HepG2 (cell line): ENCODE measurements around the gene TAF1C. TPM values are rescaled to one million over a fixed set of nuclear protein-coding genes. Genes with fewer than 3 reads are reported as not detected.
A peak's percentile ranks its signal among the peaks of the same experiment; 100 is the strongest.

ENCODE experiments used
- ARNTL ChIP-seq: sonication (generic); formaldehyde crosslinking; IDR thresholded peaks from 2 replicates; pipeline ENCODE4 v1.4.0; 2020; ENCODE audit warnings: mild to moderate bottlenecking, missing genetic modification reagents
- FOXK1 ChIP-seq: sonication (generic); formaldehyde crosslinking; IDR thresholded peaks from 2 replicates; pipeline ENCODE4 v1.4.0; 2020; ENCODE audit warnings: low read depth, missing genetic modification reagents, borderline replicate concordance
- RCOR2 ChIP-seq: IDR thresholded peaks from 2 replicates; pipeline ENCODE4 v1.6.1; 2016; ENCODE audit warnings: missing biosample characterization, missing genetic modification reagents
- SMAD1 ChIP-seq: sonication (generic); formaldehyde crosslinking; IDR thresholded peaks from 2 replicates; pipeline ENCODE4 v1.4.0; 2020; ENCODE audit warnings: missing genetic modification reagents, low read depth, mild to moderate bottlenecking, borderline replicate concordance
- SOX13 ChIP-seq, 3 experiments: fragments of 450-650 bp in 1 of 3; sonication (generic) in 1 of 3; formaldehyde crosslinking in 1 of 3; IDR thresholded peaks in 2 of 3; conservative IDR thresholded peaks in 1 of 3; 2 replicates each; pipeline versions ENCODE4 v1.5.0 to v1.6.1; 2016 to 2020; ENCODE audit warnings: antibody characterized with exemption in 1 of 3, mild to moderate bottlenecking in 1 of 3, missing compliant biosample characterization in 1 of 3, missing genetic modification reagents in 1 of 3, moderate library complexity in 1 of 3
- TGIF2 ChIP-seq: IDR thresholded peaks from 2 replicates; pipeline ENCODE4 v1.6.1; 2016; ENCODE audit warnings: control low read depth, missing compliant biosample characterization
- ZBTB7A ChIP-seq: sonication (generic); formaldehyde crosslinking; IDR thresholded peaks from 2 replicates; pipeline ENCODE4 v1.8.0; 2022; ENCODE audit warnings: mild to moderate bottlenecking, missing genetic modification reagents
- ZC3H4 ChIP-seq: sonication (generic); formaldehyde crosslinking; IDR thresholded peaks from 2 replicates; pipeline ENCODE4 v1.4.0; 2020; ENCODE audit warnings: missing genetic modification reagents, borderline replicate concordance
- polyA plus RNA-seq, 8 experiments: library from polyadenylated mRNA; depleted of rRNA in 3 of 8; stranded (reverse) in 7 of 8; unstranded in 1 of 8; fragments of >200 nt; fragmentation: Illumina TruSeq in 4 of 8; extraction: Trizol in 4 of 8; gene quantifications; 2 replicates each; pipeline versions ENCODE4 v1.2.1 to v1.2.3, GENCODE V29; 2011 to 2016; ENCODE audit warnings: low read depth in 4 of 8, missing spikeins in 1 of 8, mixed read lengths in 1 of 8; ENCODE audit not compliant: insufficient read depth in 1 of 8
- total RNA-seq, 5 experiments: library from RNA; depleted of rRNA; stranded (reverse); fragments of >200 nt; fragmentation: Illumina TruSeq; extraction: Trizol; gene quantifications; 2 replicates each; pipeline ENCODE4 v1.2.3, GENCODE V29; 2016; ENCODE audit warnings: low read depth in 1 of 5
- TF ChIP-seq, protein P1 (sequence below): sonication (generic); formaldehyde crosslinking; IDR thresholded peaks from 2 replicates; pipeline ENCODE4 v1.8.1; 2023; ENCODE audit warnings: missing genetic modification reagents, inconsistent platforms, borderline replicate concordance
- TF ChIP-seq, protein P2 (sequence below): sonication (generic); formaldehyde crosslinking; IDR thresholded peaks from 2 replicates; pipeline ENCODE4 v1.4.0; 2020; ENCODE audit warnings: missing genetic modification reagents, low read depth, mild to moderate bottlenecking, borderline replicate concordance
- TF ChIP-seq, protein P3 (sequence below): sonication (generic); formaldehyde crosslinking; IDR thresholded peaks from 2 replicates; pipeline ENCODE4 v1.4.0; 2020; ENCODE audit warnings: mild to moderate bottlenecking, missing genetic modification reagents, borderline replicate concordance
- TF ChIP-seq, protein P4 (sequence below): sonication (generic); formaldehyde crosslinking; IDR thresholded peaks from 2 replicates; pipeline ENCODE4 v1.5.1; 2020; ENCODE audit warnings: missing genetic modification reagents, mild to moderate bottlenecking, borderline replicate concordance
- TF ChIP-seq, protein P5 (sequence below): sonication (generic); formaldehyde crosslinking; IDR thresholded peaks from 2 replicates; pipeline ENCODE4 v1.4.0; 2020; ENCODE audit warnings: mild to moderate bottlenecking, missing genetic modification reagents

TAF1C gene
- total and polyA plus RNA-seq, 2 of the 13 experiments (the other 11 are each of a cell fraction or from before 2014, with no cell fraction given) = 15.6 to 20.8 TPM

DNA sequence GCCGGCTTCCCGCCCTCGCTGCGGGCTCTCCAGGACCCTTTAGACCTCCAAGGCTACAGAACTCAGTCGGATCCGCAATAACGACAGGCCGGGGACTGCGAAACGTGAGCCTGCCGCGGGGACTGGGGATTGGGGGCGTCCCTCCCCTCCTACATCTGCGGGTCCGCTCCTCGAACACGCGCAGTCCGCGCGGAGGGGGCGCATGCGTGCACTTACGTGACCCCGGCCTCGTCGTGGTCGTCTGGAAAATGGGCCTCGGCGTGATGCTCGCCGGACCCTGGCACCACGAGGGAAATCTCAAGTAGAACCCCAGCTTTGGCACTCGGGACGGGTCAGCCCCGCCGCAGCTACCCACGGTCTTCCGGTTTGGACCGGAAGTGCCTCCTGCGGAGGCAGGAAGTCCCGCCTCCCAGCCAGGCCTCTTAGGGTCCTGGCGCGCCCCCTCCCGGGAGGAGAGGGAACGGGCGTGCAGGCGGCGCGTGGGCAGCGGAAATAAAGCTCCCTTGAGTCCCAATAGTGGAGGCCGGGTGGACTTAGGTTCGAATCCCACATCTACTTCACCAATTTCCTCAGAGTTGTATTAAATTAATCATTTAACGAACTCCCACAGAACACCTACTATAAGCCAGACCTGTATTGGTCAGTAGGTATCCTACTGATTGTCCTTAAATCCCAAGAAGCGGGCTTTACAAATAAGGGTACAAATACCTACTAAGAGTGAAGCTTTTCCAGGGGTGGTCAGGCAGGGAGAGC, at the start of gene TAF1C (continued):
- TF ChIP-seq, protein P1, sequence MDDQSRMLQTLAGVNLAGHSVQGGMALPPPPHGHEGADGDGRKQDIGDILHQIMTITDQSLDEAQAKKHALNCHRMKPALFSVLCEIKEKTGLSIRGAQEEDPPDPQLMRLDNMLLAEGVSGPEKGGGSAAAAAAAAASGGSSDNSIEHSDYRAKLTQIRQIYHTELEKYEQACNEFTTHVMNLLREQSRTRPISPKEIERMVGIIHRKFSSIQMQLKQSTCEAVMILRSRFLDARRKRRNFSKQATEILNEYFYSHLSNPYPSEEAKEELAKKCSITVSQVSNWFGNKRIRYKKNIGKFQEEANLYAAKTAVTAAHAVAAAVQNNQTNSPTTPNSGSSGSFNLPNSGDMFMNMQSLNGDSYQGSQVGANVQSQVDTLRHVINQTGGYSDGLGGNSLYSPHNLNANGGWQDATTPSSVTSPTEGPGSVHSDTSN (CRISPR knock-in tag) = 0 out of 2 replicates have a peak, but pooled peaks have one; percentile 83
- TF ChIP-seq ZBTB7A = no peak
- TF ChIP-seq, protein P2, sequence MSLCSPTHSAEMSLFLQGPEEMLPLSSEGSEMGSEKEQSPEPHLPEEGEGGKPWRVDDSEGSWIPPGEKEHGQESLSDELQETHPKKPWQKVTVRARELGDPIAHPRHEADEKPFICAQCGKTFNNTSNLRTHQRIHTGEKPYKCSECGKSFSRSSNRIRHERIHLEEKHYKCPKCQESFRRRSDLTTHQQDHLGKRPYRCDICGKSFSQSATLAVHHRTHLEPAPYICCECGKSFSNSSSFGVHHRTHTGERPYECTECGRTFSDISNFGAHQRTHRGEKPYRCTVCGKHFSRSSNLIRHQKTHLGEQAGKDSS = peak; percentile 69; the same call in 1 of the 2 replicates
- TF ChIP-seq SMAD1 (CRISPR knock-in tag) = peak; percentile 69; the same call in 1 of the 2 replicates
- no peak; the same call in 1 of the 2 replicates for TF ChIP-seq ARNTL (CRISPR knock-in tag)
- TF ChIP-seq SOX13 (IDR thresholded peaks at IDR 0.05) = no peak
- TF ChIP-seq SOX13 (CRISPR knock-in tag; conservative IDR thresholded peaks at IDR 0.05 in 1 of 2, IDR thresholded peaks at IDR 0.05 in 1 of 2) = 0 out of 4 replicates have a peak, but pooled peaks of 1 of the 2 experiments have one; percentile 19
- TF ChIP-seq, protein P3, sequence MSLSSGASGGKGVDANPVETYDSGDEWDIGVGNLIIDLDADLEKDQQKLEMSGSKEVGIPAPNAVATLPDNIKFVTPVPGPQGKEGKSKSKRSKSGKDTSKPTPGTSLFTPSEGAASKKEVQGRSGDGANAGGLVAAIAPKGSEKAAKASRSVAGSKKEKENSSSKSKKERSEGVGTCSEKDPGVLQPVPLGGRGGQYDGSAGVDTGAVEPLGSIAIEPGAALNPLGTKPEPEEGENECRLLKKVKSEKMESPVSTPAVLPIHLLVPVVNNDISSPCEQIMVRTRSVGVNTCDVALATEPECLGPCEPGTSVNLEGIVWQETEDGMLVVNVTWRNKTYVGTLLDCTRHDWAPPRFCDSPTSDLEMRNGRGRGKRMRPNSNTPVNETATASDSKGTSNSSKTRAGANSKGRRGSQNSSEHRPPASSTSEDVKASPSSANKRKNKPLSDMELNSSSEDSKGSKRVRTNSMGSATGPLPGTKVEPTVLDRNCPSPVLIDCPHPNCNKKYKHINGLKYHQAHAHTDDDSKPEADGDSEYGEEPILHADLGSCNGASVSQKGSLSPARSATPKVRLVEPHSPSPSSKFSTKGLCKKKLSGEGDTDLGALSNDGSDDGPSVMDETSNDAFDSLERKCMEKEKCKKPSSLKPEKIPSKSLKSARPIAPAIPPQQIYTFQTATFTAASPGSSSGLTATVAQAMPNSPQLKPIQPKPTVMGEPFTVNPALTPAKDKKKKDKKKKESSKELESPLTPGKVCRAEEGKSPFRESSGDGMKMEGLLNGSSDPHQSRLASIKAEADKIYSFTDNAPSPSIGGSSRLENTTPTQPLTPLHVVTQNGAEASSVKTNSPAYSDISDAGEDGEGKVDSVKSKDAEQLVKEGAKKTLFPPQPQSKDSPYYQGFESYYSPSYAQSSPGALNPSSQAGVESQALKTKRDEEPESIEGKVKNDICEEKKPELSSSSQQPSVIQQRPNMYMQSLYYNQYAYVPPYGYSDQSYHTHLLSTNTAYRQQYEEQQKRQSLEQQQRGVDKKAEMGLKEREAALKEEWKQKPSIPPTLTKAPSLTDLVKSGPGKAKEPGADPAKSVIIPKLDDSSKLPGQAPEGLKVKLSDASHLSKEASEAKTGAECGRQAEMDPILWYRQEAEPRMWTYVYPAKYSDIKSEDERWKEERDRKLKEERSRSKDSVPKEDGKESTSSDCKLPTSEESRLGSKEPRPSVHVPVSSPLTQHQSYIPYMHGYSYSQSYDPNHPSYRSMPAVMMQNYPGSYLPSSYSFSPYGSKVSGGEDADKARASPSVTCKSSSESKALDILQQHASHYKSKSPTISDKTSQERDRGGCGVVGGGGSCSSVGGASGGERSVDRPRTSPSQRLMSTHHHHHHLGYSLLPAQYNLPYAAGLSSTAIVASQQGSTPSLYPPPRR (CRISPR knock-in tag) = peak; percentile 25; the same call in 1 of the 2 replicates
- TF ChIP-seq, protein P4, sequence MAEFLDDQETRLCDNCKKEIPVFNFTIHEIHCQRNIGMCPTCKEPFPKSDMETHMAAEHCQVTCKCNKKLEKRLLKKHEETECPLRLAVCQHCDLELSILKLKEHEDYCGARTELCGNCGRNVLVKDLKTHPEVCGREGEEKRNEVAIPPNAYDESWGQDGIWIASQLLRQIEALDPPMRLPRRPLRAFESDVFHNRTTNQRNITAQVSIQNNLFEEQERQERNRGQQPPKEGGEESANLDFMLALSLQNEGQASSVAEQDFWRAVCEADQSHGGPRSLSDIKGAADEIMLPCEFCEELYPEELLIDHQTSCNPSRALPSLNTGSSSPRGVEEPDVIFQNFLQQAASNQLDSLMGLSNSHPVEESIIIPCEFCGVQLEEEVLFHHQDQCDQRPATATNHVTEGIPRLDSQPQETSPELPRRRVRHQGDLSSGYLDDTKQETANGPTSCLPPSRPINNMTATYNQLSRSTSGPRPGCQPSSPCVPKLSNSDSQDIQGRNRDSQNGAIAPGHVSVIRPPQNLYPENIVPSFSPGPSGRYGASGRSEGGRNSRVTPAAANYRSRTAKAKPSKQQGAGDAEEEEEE = peak; percentile 97; the same call in 1 of the 2 replicates
- TF ChIP-seq ZC3H4 = no peak
- peak; percentile 77 for TF ChIP-seq RCOR2
- TF ChIP-seq FOXK1 (CRISPR knock-in tag) = peak; percentile 87; the same call in 1 of the 2 replicates
- TF ChIP-seq TGIF2 = no peak; the same call in 1 of the 2 replicates
- TF ChIP-seq, protein P5, sequence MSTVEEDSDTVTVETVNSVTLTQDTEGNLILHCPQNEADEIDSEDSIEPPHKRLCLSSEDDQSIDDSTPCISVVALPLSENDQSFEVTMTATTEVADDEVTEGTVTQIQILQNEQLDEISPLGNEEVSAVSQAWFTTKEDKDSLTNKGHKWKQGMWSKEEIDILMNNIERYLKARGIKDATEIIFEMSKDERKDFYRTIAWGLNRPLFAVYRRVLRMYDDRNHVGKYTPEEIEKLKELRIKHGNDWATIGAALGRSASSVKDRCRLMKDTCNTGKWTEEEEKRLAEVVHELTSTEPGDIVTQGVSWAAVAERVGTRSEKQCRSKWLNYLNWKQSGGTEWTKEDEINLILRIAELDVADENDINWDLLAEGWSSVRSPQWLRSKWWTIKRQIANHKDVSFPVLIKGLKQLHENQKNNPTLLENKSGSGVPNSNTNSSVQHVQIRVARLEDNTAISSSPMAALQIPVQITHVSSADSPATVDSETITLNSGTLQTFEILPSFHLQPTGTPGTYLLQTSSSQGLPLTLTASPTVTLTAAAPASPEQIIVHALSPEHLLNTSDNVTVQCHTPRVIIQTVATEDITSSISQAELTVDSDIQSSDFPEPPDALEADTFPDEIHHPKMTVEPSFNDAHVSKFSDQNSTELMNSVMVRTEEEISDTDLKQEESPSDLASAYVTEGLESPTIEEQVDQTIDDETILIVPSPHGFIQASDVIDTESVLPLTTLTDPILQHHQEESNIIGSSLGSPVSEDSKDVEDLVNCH (CRISPR knock-in tag) = no peak
- TF ChIP-seq, all 625 proteins: peak for 347
